NCI-H345 (cell line): ENCODE measurements around the gene KRTAP10-11.
"Not testable (repeated sequence)": the region's sequence is repeated elsewhere in the genome, so short reads cannot be mapped to it uniquely, and the experiment has no call there.

ENCODE experiments used
- DNase-seq: peaks from one replicate; lab custom pipeline; 2025; lab: John Stamatoyannopoulos, UW

The KRTAP10-11 gene

DNA sequence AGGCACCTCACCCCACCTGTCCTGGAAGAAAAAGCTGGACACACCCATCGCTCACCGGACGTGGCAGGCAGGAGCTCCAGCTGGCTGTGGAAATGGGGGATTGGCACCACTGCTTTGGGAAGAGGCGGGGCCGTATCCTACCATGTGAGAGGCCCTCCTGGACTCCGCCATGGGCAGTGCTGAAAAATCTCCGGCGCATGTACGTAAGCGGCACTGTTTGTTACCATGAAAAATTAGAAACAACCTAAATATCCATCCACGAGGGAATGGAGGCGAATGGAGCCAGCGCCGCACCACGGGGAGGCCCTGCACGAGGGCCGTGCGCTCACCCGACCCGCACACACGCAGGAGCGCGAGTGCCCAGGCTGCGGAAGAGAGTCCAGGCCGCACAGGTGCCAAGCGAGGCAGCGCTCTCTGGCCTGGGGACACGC, 31.2 kb upstream of the KRTAP10-11 start:
- peak; percentile 52 for DNase-seq

GRCh38 chr21:44615466-44615865, 30.7 kb upstream of the KRTAP10-11 start:
- no peak for DNase-seq

DNA sequence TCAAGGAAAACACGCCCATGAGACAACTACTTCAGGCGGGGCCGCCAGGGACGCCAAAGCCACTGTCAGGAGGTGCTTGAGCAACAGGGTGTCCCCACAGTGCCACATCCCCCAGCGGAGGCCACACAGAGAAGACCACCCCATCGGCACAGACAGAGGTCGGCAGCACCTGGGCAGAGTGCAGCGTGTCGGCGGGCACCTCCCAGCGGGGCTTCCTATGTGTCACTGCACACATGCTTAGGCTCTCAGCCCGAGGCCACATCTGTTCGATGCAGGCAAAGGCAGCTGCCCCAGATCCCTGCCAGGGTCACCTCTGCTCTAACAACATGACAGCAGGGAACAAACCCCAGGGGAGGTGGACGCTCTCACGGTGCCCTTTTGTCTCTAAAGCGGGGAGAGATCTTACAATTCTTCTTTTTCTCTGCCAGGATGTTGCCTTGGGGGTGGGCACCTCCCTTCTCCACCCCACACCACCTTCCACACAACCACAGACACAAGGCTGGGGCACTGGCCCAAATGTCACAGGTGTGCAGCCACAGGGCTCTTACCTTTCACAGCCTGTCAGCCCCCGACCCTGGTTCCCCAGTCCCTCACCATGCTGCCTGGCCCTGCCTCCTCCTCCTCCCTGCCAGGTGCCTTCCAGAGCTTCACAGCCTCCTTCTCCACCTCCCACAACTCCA, 30.2 kb upstream of the KRTAP10-11 start:
- peak; percentile 80 for DNase-seq

DNA sequence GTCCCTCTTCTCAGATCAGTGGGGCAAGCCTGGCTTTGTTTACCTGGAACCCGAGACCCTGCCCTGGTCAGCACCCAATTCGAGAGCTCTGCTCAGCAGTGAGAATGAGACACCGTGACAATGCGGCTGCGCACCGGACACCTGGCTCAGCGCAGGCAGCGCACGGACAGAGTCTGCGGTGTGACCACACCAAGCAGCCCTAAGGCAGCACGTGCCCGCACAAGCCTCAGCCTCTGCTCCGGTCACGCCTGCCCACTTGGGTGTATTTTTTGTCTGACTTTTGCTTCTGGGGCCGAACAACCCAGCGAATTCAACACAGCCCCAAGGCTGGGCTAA, 29.7 kb upstream of the KRTAP10-11 start:
- DNase-seq: no peak

DNA sequence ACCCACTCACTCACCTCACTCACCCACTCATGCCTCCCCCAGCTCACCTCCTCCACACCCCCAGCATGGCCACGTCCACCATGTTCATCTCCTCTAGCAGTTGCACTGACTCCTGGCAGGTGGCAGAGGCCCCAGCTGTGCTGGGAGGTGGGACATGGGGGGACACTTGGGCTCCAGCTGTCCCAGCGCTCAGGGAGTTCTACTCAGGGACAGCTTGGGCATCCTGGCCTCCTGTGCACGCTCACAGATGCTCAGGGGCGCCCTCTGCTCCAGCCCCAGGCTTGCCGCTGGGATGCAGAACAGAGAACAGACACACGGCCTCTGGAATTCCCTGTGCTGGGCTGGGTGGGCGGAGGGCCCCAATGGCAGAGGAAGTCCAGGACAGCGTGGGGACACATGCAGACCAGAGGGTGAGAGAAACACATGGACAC, 29.1 kb upstream of the KRTAP10-11 start:
- DNase-seq: no peak

DNA sequence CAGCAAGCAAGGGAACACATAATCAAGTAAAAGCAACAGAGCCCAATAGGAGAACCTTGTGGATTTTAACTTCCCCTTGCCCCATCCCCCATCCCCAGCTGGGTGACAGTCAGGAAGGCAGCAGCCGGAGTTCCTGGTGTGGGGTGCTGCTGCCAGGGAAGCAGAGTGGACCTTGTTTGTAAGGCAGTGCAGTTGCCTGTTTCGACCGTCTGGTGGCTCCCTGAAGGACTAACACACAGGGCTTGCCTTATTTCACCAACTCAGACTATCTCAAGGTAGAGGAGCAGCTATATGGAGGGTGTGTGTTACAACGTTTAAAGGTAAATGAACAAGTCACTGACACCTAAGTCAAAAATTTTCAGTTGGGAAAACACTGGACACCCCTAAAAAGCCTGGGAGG, 27.7 kb upstream of the KRTAP10-11 start:
- no peak for DNase-seq

- DNase-seq: no peak
Measured at GRCh38 chr21:44618909-44619308, 27.3 kb upstream of the KRTAP10-11 start.

- DNase-seq: no peak
Measured at GRCh38 chr21:44619886-44620285, 26.3 kb upstream of the KRTAP10-11 start.

DNA sequence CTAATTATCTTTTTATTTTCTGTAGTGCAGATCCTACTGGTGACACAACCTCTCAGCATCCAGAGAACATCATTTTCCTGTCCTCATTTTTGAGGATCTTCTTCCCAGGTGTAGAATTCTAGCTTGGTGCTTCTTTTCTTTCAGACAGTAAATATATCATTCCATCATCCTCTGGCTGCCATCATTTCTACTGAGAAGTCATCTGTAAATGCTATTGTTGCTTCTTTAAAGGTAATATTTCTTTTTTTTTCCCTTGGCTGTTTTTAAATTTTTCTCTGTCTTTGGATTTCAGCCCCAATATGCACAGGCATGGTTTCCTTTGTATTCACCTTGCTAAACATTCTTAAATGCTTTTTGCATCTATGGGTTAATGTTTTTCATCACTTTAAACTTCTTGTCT, 22.6 kb upstream of the KRTAP10-11 start:
- DNase-seq: no peak

DNA sequence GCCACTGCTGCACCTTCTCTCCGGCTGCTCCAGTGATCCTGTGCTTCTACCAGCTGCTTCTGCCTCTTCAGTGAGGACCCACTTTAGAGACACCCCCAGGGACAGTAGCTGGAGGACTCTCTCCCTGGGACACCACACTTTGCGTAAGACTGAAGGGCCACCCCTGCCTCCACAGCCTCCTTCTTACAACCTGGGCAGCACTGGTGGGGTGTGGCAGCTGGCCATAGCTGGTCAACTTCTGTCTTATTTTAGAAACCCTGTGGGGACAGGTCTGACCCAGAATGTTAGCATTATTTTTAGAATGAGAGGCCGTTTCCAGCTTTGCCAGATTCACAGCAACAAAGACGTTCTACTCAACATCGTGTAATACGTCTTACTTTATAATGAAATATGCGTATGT, 20.5 kb upstream of the KRTAP10-11 start:
- no peak for DNase-seq

- no peak for DNase-seq
Measured at GRCh38 chr21:44626262-44626661, 20.0 kb upstream of the KRTAP10-11 start.

DNA sequence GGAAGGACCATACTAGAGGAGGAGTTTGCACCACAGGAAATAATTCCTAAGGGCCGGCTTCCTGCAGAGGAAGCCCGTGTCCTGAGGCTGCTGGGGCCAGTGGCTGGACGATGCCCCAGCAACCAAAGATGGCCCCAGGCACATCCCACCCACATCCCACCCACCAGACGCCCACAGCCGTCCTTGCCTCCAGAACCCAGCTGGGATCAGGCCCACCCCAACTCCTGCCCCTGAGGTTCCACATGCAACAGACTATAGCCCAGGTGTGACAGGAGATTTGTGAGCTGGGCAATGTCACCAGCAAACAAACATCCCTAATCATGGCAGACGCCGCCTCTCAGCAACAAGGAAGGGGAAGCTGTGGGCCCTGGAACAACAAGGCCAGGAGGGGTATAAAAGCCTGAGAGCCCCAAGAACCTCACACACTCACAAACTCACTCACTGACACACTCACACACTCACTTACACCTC, 19.5 kb upstream of the KRTAP10-11 start, which contains the start of gene KRTAP10-9:
TSS of gene KRTAP10-9 (plus strand) at position 421 of the 471 bp plus-strand sequence. CDS start 79 bp downstream, outside the sequence.
- no peak for DNase-seq

GRCh38 chr21:44627181-44627822, 18.9 kb upstream of the KRTAP10-11 start:
- not testable (repeated sequence) for DNase-seq

GRCh38 chr21:44627831-44628233, 18.4 kb upstream of the KRTAP10-11 start:
- DNase-seq: not testable (repeated sequence)

DNA sequence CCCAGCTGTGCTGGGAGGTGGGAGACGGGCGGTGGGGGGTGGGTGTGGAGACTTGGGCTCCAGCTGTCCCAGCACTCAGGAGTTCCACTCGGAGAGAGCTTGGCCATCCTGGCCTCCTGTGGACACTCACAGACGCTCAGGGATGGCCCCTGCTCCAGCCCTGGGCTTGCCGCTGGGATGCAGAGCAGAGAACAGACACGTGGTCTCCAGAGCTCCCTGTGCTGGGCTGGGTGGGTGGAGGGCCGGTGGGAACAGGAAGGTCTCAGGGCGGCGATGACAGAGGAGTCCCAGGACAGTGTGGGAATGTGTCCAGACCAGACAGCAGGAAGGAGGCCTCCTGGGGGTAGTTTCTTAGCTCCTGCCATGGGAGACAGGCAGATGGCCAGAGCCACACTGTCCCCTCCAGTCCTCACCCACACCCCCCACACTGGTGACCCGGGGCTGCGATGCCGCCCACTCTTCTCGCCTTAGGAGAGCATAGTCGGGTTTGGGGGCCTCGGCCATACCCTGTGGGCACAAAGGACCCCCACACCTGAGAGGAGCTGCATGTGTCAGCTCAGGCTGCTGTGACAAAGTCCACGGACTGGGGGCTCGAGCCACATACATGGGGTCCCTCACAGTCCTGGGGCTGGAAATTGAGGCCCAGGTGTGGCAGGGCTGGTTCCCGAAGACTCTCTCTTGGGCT, 17.4 kb upstream of the KRTAP10-11 start:
- DNase-seq: no peak

- no peak for DNase-seq
Measured at GRCh38 chr21:44630440-44630839, 15.8 kb upstream of the KRTAP10-11 start.

DNA sequence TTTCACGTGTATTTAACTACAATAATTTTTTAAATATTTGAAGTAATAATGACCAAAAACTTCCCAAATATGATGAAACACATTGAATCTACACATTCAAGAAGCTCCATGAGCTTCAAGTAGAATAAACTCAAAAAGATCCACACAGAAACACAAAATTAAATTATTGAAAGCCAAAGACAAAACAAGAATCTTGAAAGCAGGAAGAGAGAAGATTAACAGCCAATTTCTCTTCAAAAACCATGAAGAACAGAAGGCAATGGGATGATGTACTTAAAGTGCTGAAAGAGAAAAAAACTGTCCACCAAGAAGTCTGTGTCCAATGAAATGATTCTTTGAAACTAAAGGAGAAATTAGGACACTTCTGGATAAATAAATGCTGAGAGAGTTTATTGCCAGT, 14.1 kb upstream of the KRTAP10-11 start:
- DNase-seq: no peak

GRCh38 chr21:44636209-44637017, 9.8 kb upstream of the KRTAP10-11 start:
- no peak for DNase-seq

DNA sequence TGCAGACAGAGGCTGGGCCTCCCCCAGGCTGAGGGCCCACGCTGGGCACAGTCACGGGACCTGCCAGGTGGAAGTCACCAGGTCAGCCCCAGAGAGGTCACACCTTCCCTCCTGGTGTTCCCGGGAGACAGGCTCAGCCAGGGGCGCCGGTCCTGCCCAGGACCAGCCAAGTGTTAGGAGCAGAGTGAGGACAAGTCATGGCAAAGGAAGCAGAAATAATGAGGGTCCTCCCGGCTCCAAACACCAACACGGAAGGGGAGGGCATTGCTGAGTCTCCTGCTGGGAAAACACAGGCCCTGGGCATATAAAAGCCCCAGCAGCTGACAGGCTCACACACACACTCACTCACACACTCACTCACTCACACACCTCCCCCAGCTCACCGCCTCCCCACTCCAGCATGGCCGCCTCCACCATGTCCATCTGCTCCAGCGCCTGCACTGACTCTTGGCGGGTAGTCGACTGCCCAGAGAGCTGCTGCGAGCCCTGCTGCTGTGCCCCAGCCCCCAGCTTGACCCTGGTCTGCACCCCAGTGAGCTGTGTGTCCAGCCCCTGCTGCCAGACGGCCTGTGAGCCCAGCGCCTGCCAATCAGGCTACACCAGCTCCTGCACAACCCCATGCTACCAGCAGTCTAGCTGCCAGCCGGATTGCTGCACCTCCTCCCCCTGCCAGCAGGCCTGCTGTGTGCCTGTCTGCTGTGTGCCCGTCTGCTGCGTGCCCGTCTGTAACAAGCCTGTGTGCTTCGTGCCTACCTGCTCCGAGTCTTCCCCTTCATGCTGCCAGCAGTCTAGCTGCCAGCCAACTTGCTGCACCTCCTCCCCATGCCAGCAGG, 9.0 kb upstream of the KRTAP10-11 start, which contains the start of gene KRTAP10-10:
TSS of gene KRTAP10-10 (plus strand) at position 339 of the 833 bp plus-strand sequence. CDS start at position 401, 62 bp downstream.
- DNase-seq: peak; percentile 51

GRCh38 chr21:44637851-44638348, 8.3 kb upstream of the KRTAP10-11 start:
- not testable (repeated sequence) for DNase-seq
